OCI-LY3 (cell line): ENCODE data around the gene POLR2L.

Source experiments
- EZH2phosphoT487 ChIP-seq: fragments of 200-600 bp; shearing (Covaris generic); IDR thresholded peaks from 2 replicates; pipeline ENCODE4 v1.6.1; 2018; ENCODE audit warnings: antibody characterized with exemption, mixed run types, low read depth
- TF ChIP-seq, protein P1 (sequence below): fragments of 200-600, 300-600 bp; sonication (generic); IDR thresholded peaks from 2 replicates; pipeline ENCODE4 v1.5.1; 2014; ENCODE audit warnings: antibody characterized with exemption, low read length, low read depth

DNA sequence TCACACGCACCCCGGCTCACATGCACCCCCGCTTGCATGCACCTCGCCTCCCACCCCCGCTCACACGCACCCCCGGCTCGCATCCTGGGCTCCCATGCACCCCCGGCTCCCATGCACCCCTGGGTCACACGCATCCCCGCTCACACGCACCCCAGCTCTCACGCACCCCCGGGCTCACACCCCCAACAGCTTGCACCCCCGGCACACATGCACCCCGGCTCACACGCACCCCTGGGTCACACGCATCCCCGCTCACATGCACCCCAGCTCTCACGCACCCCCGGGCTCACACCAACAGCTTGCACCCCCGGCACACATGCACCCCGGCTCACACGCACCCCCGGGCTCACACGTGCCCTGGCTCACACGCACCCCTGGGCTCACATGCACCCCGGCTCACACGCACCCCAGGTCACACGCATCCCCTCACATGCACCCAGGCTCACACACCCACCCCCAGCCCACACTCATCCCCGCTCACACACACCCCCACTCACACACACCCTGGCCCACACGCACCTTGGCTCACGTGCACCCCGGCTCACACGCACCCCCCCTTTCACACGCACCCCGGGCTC is 16.5 kb upstream of the POLR2L start:
- TF ChIP-seq, protein P1, sequence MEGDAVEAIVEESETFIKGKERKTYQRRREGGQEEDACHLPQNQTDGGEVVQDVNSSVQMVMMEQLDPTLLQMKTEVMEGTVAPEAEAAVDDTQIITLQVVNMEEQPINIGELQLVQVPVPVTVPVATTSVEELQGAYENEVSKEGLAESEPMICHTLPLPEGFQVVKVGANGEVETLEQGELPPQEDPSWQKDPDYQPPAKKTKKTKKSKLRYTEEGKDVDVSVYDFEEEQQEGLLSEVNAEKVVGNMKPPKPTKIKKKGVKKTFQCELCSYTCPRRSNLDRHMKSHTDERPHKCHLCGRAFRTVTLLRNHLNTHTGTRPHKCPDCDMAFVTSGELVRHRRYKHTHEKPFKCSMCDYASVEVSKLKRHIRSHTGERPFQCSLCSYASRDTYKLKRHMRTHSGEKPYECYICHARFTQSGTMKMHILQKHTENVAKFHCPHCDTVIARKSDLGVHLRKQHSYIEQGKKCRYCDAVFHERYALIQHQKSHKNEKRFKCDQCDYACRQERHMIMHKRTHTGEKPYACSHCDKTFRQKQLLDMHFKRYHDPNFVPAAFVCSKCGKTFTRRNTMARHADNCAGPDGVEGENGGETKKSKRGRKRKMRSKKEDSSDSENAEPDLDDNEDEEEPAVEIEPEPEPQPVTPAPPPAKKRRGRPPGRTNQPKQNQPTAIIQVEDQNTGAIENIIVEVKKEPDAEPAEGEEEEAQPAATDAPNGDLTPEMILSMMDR, result no peak
- TF ChIP-seq EZH2phosphoT487, result no peak
